MM.1S (cell line): ENCODE data around the gene TBX4.

Experiments used
- EZH2phosphoT487 ChIP-seq: fragments of 300-600 bp; sonication (generic); IDR thresholded peaks from 2 replicates; pipeline ENCODE4 v1.6.1; 2018; ENCODE audit warnings: antibody characterized with exemption, low read length
- TF ChIP-seq, protein P1 (sequence below): fragments of 300-600 bp; sonication (generic); IDR thresholded peaks from 2 replicates; pipeline ENCODE4 v1.5.1; 2016; ENCODE audit warnings: antibody characterized with exemption, low read length, mixed read lengths

GRCh38 chr17:61449707-61450640, 2.2 kb upstream of the TBX4 start:
- TF ChIP-seq, protein P1, sequence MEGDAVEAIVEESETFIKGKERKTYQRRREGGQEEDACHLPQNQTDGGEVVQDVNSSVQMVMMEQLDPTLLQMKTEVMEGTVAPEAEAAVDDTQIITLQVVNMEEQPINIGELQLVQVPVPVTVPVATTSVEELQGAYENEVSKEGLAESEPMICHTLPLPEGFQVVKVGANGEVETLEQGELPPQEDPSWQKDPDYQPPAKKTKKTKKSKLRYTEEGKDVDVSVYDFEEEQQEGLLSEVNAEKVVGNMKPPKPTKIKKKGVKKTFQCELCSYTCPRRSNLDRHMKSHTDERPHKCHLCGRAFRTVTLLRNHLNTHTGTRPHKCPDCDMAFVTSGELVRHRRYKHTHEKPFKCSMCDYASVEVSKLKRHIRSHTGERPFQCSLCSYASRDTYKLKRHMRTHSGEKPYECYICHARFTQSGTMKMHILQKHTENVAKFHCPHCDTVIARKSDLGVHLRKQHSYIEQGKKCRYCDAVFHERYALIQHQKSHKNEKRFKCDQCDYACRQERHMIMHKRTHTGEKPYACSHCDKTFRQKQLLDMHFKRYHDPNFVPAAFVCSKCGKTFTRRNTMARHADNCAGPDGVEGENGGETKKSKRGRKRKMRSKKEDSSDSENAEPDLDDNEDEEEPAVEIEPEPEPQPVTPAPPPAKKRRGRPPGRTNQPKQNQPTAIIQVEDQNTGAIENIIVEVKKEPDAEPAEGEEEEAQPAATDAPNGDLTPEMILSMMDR: no peak
- TF ChIP-seq EZH2phosphoT487: no peak
